ENCODE data around the gene CXXC5.
A peak's percentile ranks its signal among the peaks of the same experiment; 100 is the strongest.

- TF ChIP-seq MAX (CRISPR knock-in tag; IDR thresholded peaks at IDR 0.05) (peak; percentile 76), KAT7 (CRISPR knock-in tag; IDR thresholded peaks at IDR 0.05; ENCODE audit: borderline replicate concordance) (no peak), ARID4B (CRISPR knock-in tag; IDR thresholded peaks at IDR 0.05; ENCODE audit: borderline replicate concordance) (0 out of 2 replicates have a peak, but pooled peaks have one; percentile 50), ETV6 (CRISPR knock-in tag; IDR thresholded peaks at IDR 0.05) (no peak), USF2 (CRISPR knock-in tag; IDR thresholded peaks at IDR 0.05) (no peak), GTF2I (CRISPR knock-in tag; conservative IDR thresholded peaks at IDR 0.05) (no peak; the same call in 1 of the 2 replicates), CDX4 (CRISPR knock-in tag; IDR thresholded peaks at IDR 0.05; ENCODE audit: borderline replicate concordance) (no peak), CTCF (IDR thresholded peaks at IDR 0.05) (no peak), USF1 (CRISPR knock-in tag; IDR thresholded peaks at IDR 0.05) (peak; percentile 30; the same call in 1 of the 2 replicates), ZNF121 (CRISPR knock-in tag; IDR thresholded peaks at IDR 0.05) (no peak), EMX1 (CRISPR knock-in tag; IDR thresholded peaks at IDR 0.05) (no peak)
Measured at GRCh38 chr5:139710319-139711066, 62.3 kb downstream of the CXXC5 start.
